ENCODE measurements around the gene JAK1. TPM values are rescaled to one million over a fixed set of nuclear protein-coding genes. Genes with fewer than 3 reads are reported as not detected.
A peak's percentile ranks its signal among the peaks of the same experiment; 100 is the strongest.

The JAK1 gene
- total and polyA plus RNA-seq, 2 experiments from 2014 or later: 90.8 to 124 TPM

DNA sequence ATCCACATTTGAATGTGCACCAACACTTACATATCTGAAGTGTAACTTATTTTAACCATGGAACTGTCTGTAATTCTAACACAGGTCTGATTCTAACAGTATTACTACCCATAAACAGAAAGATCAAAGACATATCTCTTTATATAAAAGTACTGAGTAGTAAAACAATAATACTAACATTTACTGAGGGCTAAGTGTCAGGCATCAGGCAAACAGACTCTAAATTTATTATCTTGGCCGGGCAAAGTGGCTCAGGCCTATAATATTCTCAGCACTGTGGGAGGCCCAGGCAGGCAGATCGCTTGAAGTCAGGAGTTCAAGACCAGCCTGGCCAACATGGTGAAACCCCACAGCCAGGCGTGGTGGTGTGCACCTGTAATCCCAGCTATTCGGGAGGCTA, 85.9 kb downstream of the JAK1 start:
- Histone ChIP-seq H3K4me3 (no peak overlapping the region), H3K9me3 (ENCODE audit: low read depth) (no peaks in the 10 kb centered on the region), H3K9ac (no peak overlapping the region), H3F3A (ENCODE audit: insufficient read depth) (peaks cover 16% of the 10 kb centered on the region; the same call in 1 of the 2 replicates), H3K36me3 (ENCODE audit: low read depth) (peaks cover 21% of the 10 kb centered on the region), H3K4me1 (ENCODE audit: insufficient read depth) (peaks cover 27% of the 10 kb centered on the region), H3K27me3 (replicated peaks; ENCODE audit: insufficient read depth) (no peaks in the 10 kb centered on the region), H4K20me1 (ENCODE audit: insufficient read depth) (no peaks in the 10 kb centered on the region), H2AFZ (no peak overlapping the region), H3K4me2 (ENCODE audit: unreplicated experiment) (no peak overlapping the region), H3K79me2 (ENCODE audit: insufficient read depth) (peaks cover 63% of the 10 kb centered on the region), H3K27ac (no peak overlapping the region), H3K9me2 (ENCODE audit: insufficient read depth) (no peaks in the 10 kb centered on the region)
- in situ Hi-C loops (cut with MboI): no loop called here
- no peak for DNase-seq
- 94% methylated on average over 4 of the region's 4 CpGs for WGBS, 2 experiments (ENCODE audit: low coverage in 1 of 2, low lambda C conversion rate in 2 of 2, missing lambda C conversion rate in 2 of 2)
- TF ChIP-seq EZH2phosphoT487 (IDR thresholded peaks at IDR 0.05; ENCODE audit: insufficient read depth, low read depth) (no peak), EZH2 (IDR thresholded peaks at IDR 0.05; ENCODE audit: insufficient read depth, poor library complexity, severe bottlenecking) (no peak)

GRCh38 chr1:64878931-64879611, 87.3 kb downstream of the JAK1 start:
- peaks cover 24% of the 10 kb centered on the region for H3K36me3 ChIP-seq (ENCODE audit: low read depth)
- peaks cover 20% of the 10 kb centered on the region for H3K4me1 ChIP-seq (ENCODE audit: insufficient read depth)
- no peak overlapping the region for H3K27ac ChIP-seq
- H3K79me2 ChIP-seq (ENCODE audit: insufficient read depth): peaks cover 49% of the 10 kb centered on the region
- H3K9me2 ChIP-seq (ENCODE audit: insufficient read depth): no peaks in the 10 kb centered on the region
- H4K20me1 ChIP-seq (ENCODE audit: insufficient read depth): no peaks in the 10 kb centered on the region
- peak; percentile 21 for DNase-seq
- no peaks in the 10 kb centered on the region for H3K9me3 ChIP-seq (ENCODE audit: low read depth)
- in situ Hi-C loops (cut with MboI): no loop called here
- TF ChIP-seq EZH2 (IDR thresholded peaks at IDR 0.05; ENCODE audit: insufficient read depth, poor library complexity, severe bottlenecking): no peak
- TF ChIP-seq EZH2phosphoT487 (IDR thresholded peaks at IDR 0.05; ENCODE audit: insufficient read depth, low read depth): no peak
- 86% methylated on average over 12 of the region's 12 CpGs for WGBS, 2 experiments (ENCODE audit: low coverage in 1 of 2, low lambda C conversion rate in 2 of 2, missing lambda C conversion rate in 2 of 2)
- no peak overlapping the region for H3K4me2 ChIP-seq (ENCODE audit: unreplicated experiment)
- H3F3A ChIP-seq (ENCODE audit: insufficient read depth): peaks cover 16% of the 10 kb centered on the region; the same call in 1 of the 2 replicates
- H2AFZ ChIP-seq: no peak overlapping the region
- H3K27me3 ChIP-seq (replicated peaks; ENCODE audit: insufficient read depth): no peaks in the 10 kb centered on the region
- no peak overlapping the region for H3K9ac ChIP-seq
- no peak overlapping the region for H3K4me3 ChIP-seq

GRCh38 chr1:64878090-64878489, 88.3 kb downstream of the JAK1 start:
- peaks cover 20% of the 10 kb centered on the region for H3K4me1 ChIP-seq (ENCODE audit: insufficient read depth)
- no peak for DNase-seq
- peaks cover 16% of the 10 kb centered on the region; the same call in 1 of the 2 replicates for H3F3A ChIP-seq (ENCODE audit: insufficient read depth)
- H3K9me2 ChIP-seq (ENCODE audit: insufficient read depth): no peaks in the 10 kb centered on the region
- H3K9me3 ChIP-seq (ENCODE audit: low read depth): no peaks in the 10 kb centered on the region
- peaks cover 27% of the 10 kb centered on the region for H3K36me3 ChIP-seq (ENCODE audit: low read depth)
- H3K79me2 ChIP-seq (ENCODE audit: insufficient read depth): peaks cover 46% of the 10 kb centered on the region
- in situ Hi-C loops (cut with MboI): no loop called here
- H3K27me3 ChIP-seq (replicated peaks; ENCODE audit: insufficient read depth): no peaks in the 10 kb centered on the region
- H3K9ac ChIP-seq: no peak overlapping the region
- H3K27ac ChIP-seq: no peak overlapping the region
- H2AFZ ChIP-seq: no peak overlapping the region
- H3K4me3 ChIP-seq: no peak overlapping the region
- no peaks in the 10 kb centered on the region for H4K20me1 ChIP-seq (ENCODE audit: insufficient read depth)
- TF ChIP-seq EZH2phosphoT487 (IDR thresholded peaks at IDR 0.05; ENCODE audit: insufficient read depth, low read depth) (no peak), EZH2 (IDR thresholded peaks at IDR 0.05; ENCODE audit: insufficient read depth, poor library complexity, severe bottlenecking) (no peak)
- H3K4me2 ChIP-seq (ENCODE audit: unreplicated experiment): no peak overlapping the region

DNA sequence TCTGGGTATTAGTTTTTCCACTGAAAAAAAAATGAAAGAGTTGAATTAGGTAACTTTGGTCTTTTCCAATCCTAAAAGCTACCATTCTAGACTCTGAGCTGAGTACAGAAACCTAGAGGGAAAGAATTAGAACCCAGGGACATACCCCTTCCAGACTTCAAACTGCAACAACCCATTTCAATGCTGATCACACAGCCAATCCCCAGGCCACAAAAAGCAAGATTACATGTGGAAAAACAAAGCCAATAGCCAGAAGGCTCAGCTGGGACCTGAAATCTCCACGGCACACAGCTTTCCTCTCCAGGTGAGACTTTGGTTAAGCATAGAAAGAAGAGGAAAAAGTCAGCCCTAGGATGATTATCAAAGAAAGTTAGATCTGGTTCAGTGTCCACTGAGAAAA, 88.8 kb downstream of the JAK1 start:
- in situ Hi-C loops (cut with MboI): no loop called here
- peaks cover 16% of the 10 kb centered on the region; the same call in 1 of the 2 replicates for H3F3A ChIP-seq (ENCODE audit: insufficient read depth)
- TF ChIP-seq EZH2 (IDR thresholded peaks at IDR 0.05; ENCODE audit: insufficient read depth, poor library complexity, severe bottlenecking): no peak
- no peak for TF ChIP-seq EZH2phosphoT487 (IDR thresholded peaks at IDR 0.05; ENCODE audit: insufficient read depth, low read depth)
- H3K9me2 ChIP-seq (ENCODE audit: insufficient read depth): no peaks in the 10 kb centered on the region
- H3K27ac ChIP-seq: no peak overlapping the region
- no peaks in the 10 kb centered on the region for H4K20me1 ChIP-seq (ENCODE audit: insufficient read depth)
- peaks cover 41% of the 10 kb centered on the region for H3K79me2 ChIP-seq (ENCODE audit: insufficient read depth)
- no peak overlapping the region for H3K9ac ChIP-seq
- H3K4me2 ChIP-seq (ENCODE audit: unreplicated experiment): no peak overlapping the region
- H3K27me3 ChIP-seq (replicated peaks; ENCODE audit: insufficient read depth): no peaks in the 10 kb centered on the region
- no peak overlapping the region for H3K4me3 ChIP-seq
- peaks cover 20% of the 10 kb centered on the region for H3K4me1 ChIP-seq (ENCODE audit: insufficient read depth)
- DNase-seq: no peak
- H3K36me3 ChIP-seq (ENCODE audit: low read depth): peaks cover 29% of the 10 kb centered on the region
- 96 to 100% methylated on average over 1 of the region's 1 CpG for WGBS, 2 experiments (ENCODE audit: low coverage in 1 of 2, low lambda C conversion rate in 2 of 2, missing lambda C conversion rate in 2 of 2)
- no peaks in the 10 kb centered on the region for H3K9me3 ChIP-seq (ENCODE audit: low read depth)
- H2AFZ ChIP-seq: no peak overlapping the region

All from GM23248 (cell line).